Hepatocyte (in vitro differentiated cells): ENCODE results near the gene SERPINA3. TPM values are rescaled to one million over a fixed set of nuclear protein-coding genes. Genes with fewer than 3 reads are reported as not detected.

ENCODE experiments used
- DNase-seq: peaks from one replicate; pipeline ENCODE4 v3.0.0-alpha.2; 2016; ENCODE audit warnings: low spot score
- H2AFZ ChIP-seq: fragments of 200-600 bp; sonication (generic); 2 replicates; pipeline ENCODE4 v1.6.0; 2016; ENCODE audit warnings: antibody characterized with exemption, mild to moderate bottlenecking
- H3K27ac ChIP-seq: fragments of 200-600 bp; sonication (generic); 2 replicates; pipeline ENCODE4 v1.5.1; 2016; ENCODE audit warnings: mild to moderate bottlenecking
- H3K27me3 ChIP-seq: fragments of 200-600 bp; sonication (generic); 2 replicates; pipeline ENCODE4 v1.6.1; 2016
- H3K36me3 ChIP-seq: fragments of 200-600 bp; sonication (generic); replicated peaks from 2 replicates; pipeline ENCODE4 v1.5.1; 2016; ENCODE audit warnings: low read depth; ENCODE audit not compliant: insufficient read depth
- H3K4me1 ChIP-seq: fragments of 200-600 bp; sonication (generic); 2 replicates; pipeline ENCODE4 v1.5.1; 2016; ENCODE audit warnings: mild to moderate bottlenecking, moderate library complexity; ENCODE audit not compliant: insufficient read depth
- H3K4me2 ChIP-seq: fragments of 200-600 bp; sonication (generic); 2 replicates; pipeline ENCODE4 v1.6.0; 2016
- H3K4me3 ChIP-seq: fragments of 200-600 bp; sonication (generic); 2 replicates; pipeline ENCODE4 v1.5.1; 2016; ENCODE audit warnings: mild to moderate bottlenecking
- H3K79me2 ChIP-seq: fragments of 200-600 bp; sonication (generic); 2 replicates; pipeline ENCODE4 v1.6.0; 2017; ENCODE audit warnings: mild to moderate bottlenecking
- H3K9me2 ChIP-seq: fragments of 200-600 bp; sonication (generic); replicated peaks from 2 replicates; pipeline ENCODE4 v1.6.0; 2017; ENCODE audit warnings: mild to moderate bottlenecking; ENCODE audit not compliant: insufficient read depth
- H3K9me3 ChIP-seq: fragments of 200-600 bp; sonication (generic); 2 replicates; pipeline ENCODE4 v1.5.1; 2016; ENCODE audit warnings: low read depth, mild to moderate bottlenecking
- H4K20me1 ChIP-seq: fragments of 200-600 bp; sonication (generic); 2 replicates; pipeline ENCODE4 v1.6.0; 2016; ENCODE audit warnings: mild to moderate bottlenecking; ENCODE audit not compliant: insufficient read depth, poor library complexity, severe bottlenecking
- EZH2 ChIP-seq: fragments of 200-600 bp; sonication (generic); IDR thresholded peaks from 2 replicates; pipeline ENCODE4 v1.6.1; 2016; ENCODE audit warnings: antibody characterized with exemption, mild to moderate bottlenecking, borderline replicate concordance
- EZH2phosphoT487 ChIP-seq: fragments of 200-600 bp; sonication (generic); IDR thresholded peaks from one replicate; pipeline ENCODE4 v1.6.1; 2018; ENCODE audit warnings: antibody characterized with exemption, mild to moderate bottlenecking, low read depth, moderate library complexity; ENCODE audit not compliant: unreplicated experiment, severe bottlenecking
- WGBS: methylation state at CpG from one replicate; pipeline ENCODE4 v1.1.6; 2016; ENCODE audit warnings: low lambda C conversion rate; ENCODE audit errors: missing lambda C conversion rate; 5-methylcytosine and 5-hydroxymethylcytosine counted together
- polyA plus RNA-seq: library from polyadenylated mRNA; unstranded; fragments of >200 nt; fragmentation: Nextera tagmentation; extraction: Ambion mirVana; gene quantifications from 2 replicates; pipeline ENCODE4 v1.2.1, GENCODE V29; 2016
- total RNA-seq: library from RNA; depleted of rRNA; stranded (reverse); fragments of >200 nt; gene quantifications from 2 replicates; pipeline ENCODE4 v1.2.3, GENCODE V29; 2014
- TF ChIP-seq, protein P1 (sequence below): fragments of 200-600 bp; sonication (generic); IDR thresholded peaks from 2 replicates; pipeline ENCODE4 v1.5.1; 2016; ENCODE audit warnings: antibody characterized with exemption, mild to moderate bottlenecking; ENCODE audit not compliant: poor library complexity

Gene SERPINA3
- total and polyA plus RNA-seq, 2 experiments from 2014 or later: 359 to 457 TPM

DNA sequence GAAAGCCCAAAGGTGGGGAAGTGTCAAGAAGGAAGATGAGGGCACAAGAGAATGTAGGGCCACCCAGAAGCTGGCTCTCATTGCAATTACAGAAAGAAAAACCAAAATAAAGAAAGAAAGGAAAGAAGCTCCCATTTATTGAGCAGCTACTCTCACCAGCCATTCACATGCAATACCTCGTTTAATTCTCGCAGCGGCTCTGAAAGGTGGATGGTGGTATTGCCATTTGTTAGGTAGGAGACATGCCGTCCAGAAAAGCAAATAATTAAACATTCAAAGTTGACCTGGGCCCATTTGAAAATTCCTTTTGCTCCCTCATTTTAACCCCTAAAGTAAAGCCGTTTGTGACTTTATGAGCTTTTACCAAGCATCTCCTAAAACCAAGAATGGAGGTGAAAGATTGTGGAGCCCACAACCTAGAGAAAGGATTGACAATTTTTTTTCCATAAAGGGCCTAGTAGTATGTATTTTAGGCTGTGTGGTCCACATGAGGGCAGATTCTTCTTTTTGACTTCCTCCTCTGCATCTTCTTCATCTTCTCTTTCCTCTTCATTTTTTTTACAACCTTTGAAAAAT lies 5.3 kb downstream of the SERPINA3 start:
- Histone ChIP-seq H3K27me3 (no peaks in the 10 kb centered on the region), H3K79me2 (no peaks in the 10 kb centered on the region), H3K4me2 (no peak overlapping the region), H3K4me1 (peaks cover 13% of the 10 kb centered on the region), H3K4me3 (no peak overlapping the region), H3K27ac (no peak overlapping the region), H2AFZ (no peak overlapping the region), H3K9me3 (no peaks in the 10 kb centered on the region), H3K9me2 (no peaks in the 10 kb centered on the region), H3K36me3 (no peaks in the 10 kb centered on the region), H4K20me1 (no peaks in the 10 kb centered on the region)
- no peak for DNase-seq
- 86% methylated on average over 5 of the region's 5 CpGs for WGBS
- no peak for TF ChIP-seq EZH2phosphoT487
- TF ChIP-seq, protein P1, sequence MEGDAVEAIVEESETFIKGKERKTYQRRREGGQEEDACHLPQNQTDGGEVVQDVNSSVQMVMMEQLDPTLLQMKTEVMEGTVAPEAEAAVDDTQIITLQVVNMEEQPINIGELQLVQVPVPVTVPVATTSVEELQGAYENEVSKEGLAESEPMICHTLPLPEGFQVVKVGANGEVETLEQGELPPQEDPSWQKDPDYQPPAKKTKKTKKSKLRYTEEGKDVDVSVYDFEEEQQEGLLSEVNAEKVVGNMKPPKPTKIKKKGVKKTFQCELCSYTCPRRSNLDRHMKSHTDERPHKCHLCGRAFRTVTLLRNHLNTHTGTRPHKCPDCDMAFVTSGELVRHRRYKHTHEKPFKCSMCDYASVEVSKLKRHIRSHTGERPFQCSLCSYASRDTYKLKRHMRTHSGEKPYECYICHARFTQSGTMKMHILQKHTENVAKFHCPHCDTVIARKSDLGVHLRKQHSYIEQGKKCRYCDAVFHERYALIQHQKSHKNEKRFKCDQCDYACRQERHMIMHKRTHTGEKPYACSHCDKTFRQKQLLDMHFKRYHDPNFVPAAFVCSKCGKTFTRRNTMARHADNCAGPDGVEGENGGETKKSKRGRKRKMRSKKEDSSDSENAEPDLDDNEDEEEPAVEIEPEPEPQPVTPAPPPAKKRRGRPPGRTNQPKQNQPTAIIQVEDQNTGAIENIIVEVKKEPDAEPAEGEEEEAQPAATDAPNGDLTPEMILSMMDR: no peak
- TF ChIP-seq EZH2: no peak

DNA sequence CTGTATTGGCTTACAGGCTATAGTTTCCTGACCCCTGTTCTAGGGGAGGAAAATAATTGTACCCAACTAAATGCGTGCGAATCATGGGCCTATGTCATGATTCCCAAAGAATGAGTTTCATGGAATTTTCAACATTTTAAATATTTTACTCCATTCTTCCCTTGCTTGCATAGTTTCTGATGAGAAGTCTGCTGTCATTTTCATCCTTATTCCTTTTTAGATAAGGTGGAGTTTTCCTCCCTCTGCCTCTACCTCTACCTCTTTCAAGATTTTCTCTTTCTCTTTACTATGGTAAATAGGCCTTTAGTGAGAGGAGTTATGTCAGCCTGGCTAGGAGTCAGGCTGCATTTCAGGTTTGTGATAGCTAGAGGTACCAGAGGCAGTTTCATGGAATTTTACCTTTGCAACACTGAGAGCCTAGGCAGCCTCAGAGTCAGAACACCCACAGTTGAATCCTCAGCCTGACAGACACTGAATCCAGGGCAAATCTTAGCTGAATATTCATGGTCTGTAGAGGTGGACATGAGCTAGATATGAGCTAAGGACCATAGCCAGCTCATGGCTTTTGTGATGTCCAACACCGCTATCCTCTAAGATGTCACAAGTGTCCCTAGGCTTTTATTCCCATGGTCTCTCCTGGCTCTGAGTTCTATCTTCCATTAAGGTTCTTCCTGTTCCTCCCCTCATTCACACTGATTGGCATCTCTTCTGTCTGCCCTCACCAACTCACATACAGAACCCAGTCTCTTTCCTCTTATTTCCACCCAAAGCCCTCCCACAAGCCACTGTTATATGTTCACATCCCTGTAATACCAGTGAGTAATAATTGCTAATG lies 6.0 kb downstream of the SERPINA3 start:
- Histone ChIP-seq H3K4me2 (no peak overlapping the region), H3K9me3 (no peaks in the 10 kb centered on the region), H3K9me2 (no peaks in the 10 kb centered on the region), H4K20me1 (no peaks in the 10 kb centered on the region), H3K4me1 (peaks cover 6% of the 10 kb centered on the region), H3K27me3 (no peaks in the 10 kb centered on the region), H3K79me2 (no peaks in the 10 kb centered on the region), H3K27ac (no peak overlapping the region), H3K36me3 (no peaks in the 10 kb centered on the region), H3K4me3 (no peak overlapping the region), H2AFZ (no peak overlapping the region)
- WGBS: 86% methylated on average over 3 of the region's 3 CpGs
- no peak for DNase-seq
- no peak for TF ChIP-seq EZH2
- TF ChIP-seq, protein P1: no peak
- TF ChIP-seq EZH2phosphoT487: no peak

DNA sequence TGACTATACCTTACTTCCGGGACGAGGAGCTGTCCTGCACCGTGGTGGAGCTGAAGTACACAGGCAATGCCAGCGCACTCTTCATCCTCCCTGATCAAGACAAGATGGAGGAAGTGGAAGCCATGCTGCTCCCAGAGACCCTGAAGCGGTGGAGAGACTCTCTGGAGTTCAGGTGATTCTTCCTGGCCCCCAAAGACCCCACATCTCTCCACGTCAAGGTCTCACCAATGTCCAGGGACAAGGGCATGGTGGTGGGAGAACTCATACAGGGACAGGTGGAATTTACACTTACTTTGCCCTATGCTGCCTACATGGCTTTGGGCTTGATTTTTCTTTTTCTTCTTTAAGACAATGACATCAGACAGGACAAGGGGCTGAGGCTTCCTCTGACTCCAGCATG lies 7.1 kb downstream of the SERPINA3 start:
- WGBS: 90% methylated on average over 6 of the region's 6 CpGs
- Histone ChIP-seq H3K9me2 (no peaks in the 10 kb centered on the region), H3K4me2 (no peak overlapping the region), H2AFZ (no peak overlapping the region), H3K9me3 (no peaks in the 10 kb centered on the region), H3K27me3 (no peaks in the 10 kb centered on the region), H3K4me3 (no peak overlapping the region), H3K36me3 (no peaks in the 10 kb centered on the region), H4K20me1 (no peaks in the 10 kb centered on the region), H3K79me2 (no peaks in the 10 kb centered on the region), H3K4me1 (no peaks in the 10 kb centered on the region), H3K27ac (no peak overlapping the region)
- DNase-seq: no peak
- no peak for TF ChIP-seq EZH2phosphoT487
- TF ChIP-seq, protein P1: no peak
- no peak for TF ChIP-seq EZH2
